ENCODE measurements around the gene ZCCHC24.

Gene ZCCHC24

GRCh38 chr10:79355420-79356017, 89.9 kb downstream of the ZCCHC24 start:
- no peak for DNase-seq

- no peak for DNase-seq
Measured at GRCh38 chr10:79354615-79355014, 90.8 kb downstream of the ZCCHC24 start.

GRCh38 chr10:79354141-79354540, 91.3 kb downstream of the ZCCHC24 start:
- DNase-seq, result no peak

GRCh38 chr10:79353726-79354125, 91.7 kb downstream of the ZCCHC24 start:
- DNase-seq, result no peak

GRCh38 chr10:79353000-79353406, 92.4 kb downstream of the ZCCHC24 start:
- no peak for DNase-seq

GRCh38 chr10:79352035-79352877, 93.2 kb downstream of the ZCCHC24 start:
- DNase-seq, result no peak

- no peak for DNase-seq
Measured at GRCh38 chr10:79351332-79351731, 94.1 kb downstream of the ZCCHC24 start.

GRCh38 chr10:79350407-79351154, 94.8 kb downstream of the ZCCHC24 start:
- DNase-seq, result no peak

GRCh38 chr10:79349766-79350406, 95.5 kb downstream of the ZCCHC24 start:
- no peak for DNase-seq

GRCh38 chr10:79349072-79349491, 96.3 kb downstream of the ZCCHC24 start:
- DNase-seq, result no peak

GRCh38 chr10:79348640-79348988, 96.8 kb downstream of the ZCCHC24 start:
- no peak for DNase-seq

GRCh38 chr10:79347894-79348639, 97.4 kb downstream of the ZCCHC24 start:
- DNase-seq, result no peak

GRCh38 chr10:79347226-79347893, 98.1 kb downstream of the ZCCHC24 start, which contains the start of gene PPIF:
Gene PPIF (plus strand): TSS chr10:79347469. CDS start chr10:79347549, 80 bp downstream.
- DNase-seq, result peak; percentile 61 to 88

- no peak for DNase-seq
Measured at GRCh38 chr10:79346388-79347225, 98.8 kb downstream of the ZCCHC24 start.

- no peak for DNase-seq
Measured at GRCh38 chr10:79346012-79346340, 99.4 kb downstream of the ZCCHC24 start.

- DNase-seq, result no peak
Measured at GRCh38 chr10:79345241-79346011, 100.0 kb downstream of the ZCCHC24 start.

GRCh38 chr10:79344502-79345195, 100.8 kb downstream of the ZCCHC24 start:
- no peak for DNase-seq

GRCh38 chr10:79342811-79343561, 102.4 kb downstream of the ZCCHC24 start:
- DNase-seq, result no peak

- DNase-seq, result no peak
Measured at GRCh38 chr10:79342295-79342761, 103.1 kb downstream of the ZCCHC24 start.
